Karpas-422 (cell line): ENCODE measurements around the gene SLC5A10. TPM values are rescaled to one million over a fixed set of nuclear protein-coding genes. Genes with fewer than 3 reads are reported as not detected.
"Not testable (repeated sequence)": the region's sequence is repeated elsewhere in the genome, so short reads cannot be mapped to it uniquely, and the experiment has no call there.

ENCODE experiments used
- DNase-seq: peaks from one replicate; pipeline ENCODE4 v3.0.0-alpha.2; 2015
- H2AFZ ChIP-seq: fragments of 200-600 bp; sonication (generic); 2 replicates; pipeline ENCODE4 v1.6.1; 2014; ENCODE audit warnings: antibody characterized with exemption, low read length, mixed read lengths
- H3K27ac ChIP-seq: fragments of 200-600 bp; sonication (generic); 2 replicates; pipeline ENCODE4 v1.5.1; 2014; ENCODE audit warnings: mild to moderate bottlenecking, low read length, moderate library complexity
- H3K27me3 ChIP-seq: fragments of 200-600 bp; sonication (generic); 2 replicates; pipeline ENCODE4 v1.6.1; 2014; ENCODE audit warnings: low read length, mixed read lengths
- H3K36me3 ChIP-seq: fragments of 200-600 bp; sonication (generic); 2 replicates; pipeline ENCODE4 v1.6.1; 2014; ENCODE audit warnings: low read length, mixed read lengths; ENCODE audit not compliant: insufficient read depth
- H3K4me1 ChIP-seq: fragments of 200-600 bp; sonication (generic); 2 replicates; pipeline ENCODE4 v1.6.1; 2014; ENCODE audit warnings: mild to moderate bottlenecking, low read length, mixed read lengths
- H3K4me2 ChIP-seq: fragments of 200-600 bp; sonication (generic); 2 replicates; pipeline ENCODE4 v1.6.1; 2014; ENCODE audit warnings: low read length, low read depth, mild to moderate bottlenecking; ENCODE audit not compliant: poor library complexity, severe bottlenecking
- H3K4me3 ChIP-seq: fragments of 200-600 bp; sonication (generic); 2 replicates; pipeline ENCODE4 v1.5.1; 2014; ENCODE audit warnings: mild to moderate bottlenecking, antibody characterized with exemption, low read length, mixed read lengths
- H3K79me2 ChIP-seq: fragments of 200-600 bp; sonication (generic); 2 replicates; pipeline ENCODE4 v1.6.1; 2014; ENCODE audit warnings: mild to moderate bottlenecking, low read length, mixed read lengths
- H3K9ac ChIP-seq: fragments of 200-600 bp; sonication (generic); 2 replicates; pipeline ENCODE4 v1.6.0; 2014; ENCODE audit warnings: low read length
- H3K9me2 ChIP-seq: fragments of 200-600 bp; sonication (generic), shearing (Covaris generic); replicated peaks from 2 replicates; pipeline ENCODE4 v1.6.0; 2014; ENCODE audit warnings: mild to moderate bottlenecking, low read length, moderate library complexity; ENCODE audit not compliant: insufficient read depth
- H3K9me3 ChIP-seq: fragments of 300-700, 200-600 bp; sonication (generic); 2 replicates; pipeline ENCODE4 v1.6.1; 2014; ENCODE audit warnings: low read length, mixed read lengths
- H4K20me1 ChIP-seq: fragments of 200-600 bp; sonication (generic); 2 replicates; pipeline ENCODE4 v1.6.1; 2014; ENCODE audit warnings: mild to moderate bottlenecking, antibody characterized with exemption, low read length, low read depth; ENCODE audit not compliant: insufficient read depth
- total RNA-seq: library from RNA; depleted of rRNA; stranded (reverse); fragments of >200 nt; shearing (Covaris generic); gene quantifications from 2 replicates; pipeline ENCODE4 v1.2.3, GENCODE V29; 2014; ENCODE audit warnings: low replicate concordance

Gene SLC5A10
- total RNA-seq, 1 experiment from 2014 or later = not detected

- Histone ChIP-seq H3K9me2 (no peaks in the 10 kb centered on the region), H3K4me1 (peaks cover 11% of the 10 kb centered on the region; the same call in 1 of the 2 replicates), H3K9me3 (no peaks in the 10 kb centered on the region), H4K20me1 (no peaks in the 10 kb centered on the region), H3K27me3 (no peaks in the 10 kb centered on the region), H3K9ac (no peak overlapping the region), H3K79me2 (no peaks in the 10 kb centered on the region), H3K4me3 (no peak overlapping the region), H3K36me3 (no peaks in the 10 kb centered on the region), H2AFZ (no peak overlapping the region), H3K4me2 (no peak overlapping the region), H3K27ac (no peak overlapping the region)
- DNase-seq = peak; percentile 83
Measured at GRCh38 chr17:19021622-19022083, 69.7 kb downstream of the SLC5A10 start.

GRCh38 chr17:19022128-19022527 lies 70.2 kb downstream of the SLC5A10 start:
- Histone ChIP-seq H3K4me3 (no peak overlapping the region), H2AFZ (no peak overlapping the region), H4K20me1 (no peaks in the 10 kb centered on the region), H3K9ac (no peak overlapping the region), H3K27me3 (no peaks in the 10 kb centered on the region), H3K4me2 (no peak overlapping the region), H3K4me1 (peaks cover 11% of the 10 kb centered on the region; the same call in 1 of the 2 replicates), H3K36me3 (no peaks in the 10 kb centered on the region), H3K9me3 (no peaks in the 10 kb centered on the region), H3K9me2 (no peaks in the 10 kb centered on the region), H3K79me2 (no peaks in the 10 kb centered on the region), H3K27ac (no peak overlapping the region)
- DNase-seq = no peak

- Histone ChIP-seq H3K4me1 (peaks cover 11% of the 10 kb centered on the region; the same call in 1 of the 2 replicates), H3K9me3 (no peaks in the 10 kb centered on the region), H3K9me2 (no peaks in the 10 kb centered on the region), H3K9ac (no peak overlapping the region), H3K4me2 (no peak overlapping the region), H3K4me3 (no peak overlapping the region), H2AFZ (no peak overlapping the region), H4K20me1 (no peaks in the 10 kb centered on the region), H3K27me3 (no peaks in the 10 kb centered on the region), H3K27ac (no peak overlapping the region), H3K79me2 (no peaks in the 10 kb centered on the region), H3K36me3 (no peaks in the 10 kb centered on the region)
- no peak for DNase-seq
Measured at GRCh38 chr17:19022747-19023146, 70.8 kb downstream of the SLC5A10 start.

- Histone ChIP-seq H3K9me2 (no peaks in the 10 kb centered on the region), H3K36me3 (no peaks in the 10 kb centered on the region), H3K4me2 (no peak overlapping the region), H4K20me1 (no peaks in the 10 kb centered on the region), H3K4me1 (peaks cover 11% of the 10 kb centered on the region; the same call in 1 of the 2 replicates), H3K79me2 (no peaks in the 10 kb centered on the region), H3K9ac (no peak overlapping the region), H3K9me3 (no peaks in the 10 kb centered on the region), H3K27ac (no peak overlapping the region), H3K27me3 (no peaks in the 10 kb centered on the region), H2AFZ (no peak overlapping the region), H3K4me3 (no peak overlapping the region)
- no peak for DNase-seq
Measured at GRCh38 chr17:19023209-19023999, 71.4 kb downstream of the SLC5A10 start.

- Histone ChIP-seq H3K4me2 (no peak overlapping the region), H3K27ac (no peak overlapping the region), H2AFZ (no peak overlapping the region), H4K20me1 (no peaks in the 10 kb centered on the region), H3K27me3 (no peaks in the 10 kb centered on the region), H3K9me3 (no peaks in the 10 kb centered on the region), H3K36me3 (no peaks in the 10 kb centered on the region), H3K9ac (no peak overlapping the region), H3K4me1 (peaks cover 11% of the 10 kb centered on the region; the same call in 1 of the 2 replicates), H3K9me2 (no peaks in the 10 kb centered on the region), H3K79me2 (no peaks in the 10 kb centered on the region), H3K4me3 (no peak overlapping the region)
- no peak for DNase-seq
Measured at GRCh38 chr17:19024101-19025078, 72.4 kb downstream of the SLC5A10 start.

- H3K79me2 ChIP-seq, H3K4me3 ChIP-seq, H3K27me3 ChIP-seq, H3K36me3 ChIP-seq, H4K20me1 ChIP-seq, H3K27ac ChIP-seq, H2AFZ ChIP-seq, H3K9ac ChIP-seq, H3K4me2 ChIP-seq, H3K9me2 ChIP-seq, H3K9me3 ChIP-seq, DNase-seq: not testable (repeated sequence)
- peaks cover 11% of the 10 kb centered on the region; the same call in 1 of the 2 replicates for H3K4me1 ChIP-seq
Measured at GRCh38 chr17:19028671-19029070, 76.7 kb downstream of the SLC5A10 start.

GRCh38 chr17:19029740-19030139 lies 77.8 kb downstream of the SLC5A10 start:
- H3K4me3 ChIP-seq, DNase-seq, H3K36me3 ChIP-seq, H3K79me2 ChIP-seq, H3K4me1 ChIP-seq, H4K20me1 ChIP-seq, H2AFZ ChIP-seq, H3K9me3 ChIP-seq, H3K9ac ChIP-seq, H3K4me2 ChIP-seq, H3K9me2 ChIP-seq, H3K27ac ChIP-seq, H3K27me3 ChIP-seq: not testable (repeated sequence)
